ENCODE data around the gene PCDHGB4.
"Not testable (repeated sequence)": the region's sequence is repeated elsewhere in the genome, so short reads cannot be mapped to it uniquely, and the experiment has no call there.

PCDHGB4 gene

GRCh38 chr5:141421489-141421855, 34.0 kb downstream of the PCDHGB4 start:
- TF ChIP-seq ZFX (IDR thresholded peaks at IDR 0.05; ENCODE audit: borderline replicate concordance) = no peak
- no peak for TF ChIP-seq CTCF (IDR thresholded peaks at IDR 0.05)
- H3K27ac ChIP-seq = no peak overlapping the region

- no peak for TF ChIP-seq ZFX (IDR thresholded peaks at IDR 0.05; ENCODE audit: borderline replicate concordance)
- no peak for TF ChIP-seq CTCF (IDR thresholded peaks at IDR 0.05)
- H3K27ac ChIP-seq = no peak overlapping the region
Observed at GRCh38 chr5:141422742-141423291, 35.3 kb downstream of the PCDHGB4 start.

- TF ChIP-seq ZFX (IDR thresholded peaks at IDR 0.05; ENCODE audit: borderline replicate concordance) (no peak), CTCF (IDR thresholded peaks at IDR 0.05) (no peak)
Observed at GRCh38 chr5:141427783-141428426, 40.4 kb downstream of the PCDHGB4 start.

GRCh38 chr5:141430332-141431113, 43.0 kb downstream of the PCDHGB4 start, which contains the start of gene PCDHGA12:
Gene PCDHGA12, plus strand, starts transcription at chr5:141430507. Its CDS starts 253 bp downstream, at chr5:141430760.
- H3K27ac ChIP-seq = no peak within 1 kb of the TSS
- peak; percentile 74 for TF ChIP-seq CTCF (IDR thresholded peaks at IDR 0.05)
- no peak for TF ChIP-seq ZFX (IDR thresholded peaks at IDR 0.05; ENCODE audit: borderline replicate concordance)

More at GRCh38 chr5:141427783-141428426, 40.4 kb downstream of the PCDHGB4 start:
- no peak overlapping the region for H3K27ac ChIP-seq

GRCh38 chr5:141431286-141431685, 43.8 kb downstream of the PCDHGB4 start:
- no peak overlapping the region for H3K27ac ChIP-seq
- TF ChIP-seq ZFX (IDR thresholded peaks at IDR 0.05; ENCODE audit: borderline replicate concordance) (no peak), CTCF (IDR thresholded peaks at IDR 0.05) (no peak)

GRCh38 chr5:141432308-141432707, 44.8 kb downstream of the PCDHGB4 start:
- not testable (repeated sequence) for H3K27ac ChIP-seq

GRCh38 chr5:141432726-141433125, 45.2 kb downstream of the PCDHGB4 start:
- not testable (repeated sequence) for H3K27ac ChIP-seq

GRCh38 chr5:141434006-141434405, 46.5 kb downstream of the PCDHGB4 start:
- TF ChIP-seq CTCF (IDR thresholded peaks at IDR 0.05) (no peak), ZFX (IDR thresholded peaks at IDR 0.05; ENCODE audit: borderline replicate concordance) (no peak)
- H3K27ac ChIP-seq = no peak overlapping the region
